Fibroblast of the aortic adventitia (primary cell): ENCODE data around the gene C10orf120. TPM values are rescaled to one million over a fixed set of nuclear protein-coding genes. Genes with fewer than 3 reads are reported as not detected.

Source experiments
- DNase-seq: peaks from one replicate; pipeline ENCODE4 v3.0.0-alpha.2; 2010; ENCODE audit warnings: low read depth
- H3K4me3 ChIP-seq: 2 replicates; pipeline ENCODE4 v1.5.1; 2011; ENCODE audit warnings: low read depth, mild to moderate bottlenecking, control low read depth, low read length, moderate library complexity
- CTCF ChIP-seq: IDR thresholded peaks from 2 replicates; pipeline ENCODE4 v1.5.1; 2011; ENCODE audit warnings: mild to moderate bottlenecking, low read length, control low read depth, inconsistent platforms; ENCODE audit not compliant: insufficient read depth
- total RNA-seq: library from RNA; depleted of rRNA; stranded (reverse); fragments of >200 nt; gene quantifications from 2 replicates; pipeline ENCODE4 v1.2.3, GENCODE V29; 2012; ENCODE audit warnings: low replicate concordance

C10orf120 gene
- total RNA-seq, 1 donor = not detected

- DNase-seq = no peak
- TF ChIP-seq CTCF = no peak
- H3K4me3 ChIP-seq = no peak overlapping the region
These were observed 7.9 kb upstream of the C10orf120 start for GRCh38 chr10:122707535-122707934.

- TF ChIP-seq CTCF = no peak
- DNase-seq = no peak
- H3K4me3 ChIP-seq = no peak overlapping the region
These were observed 7.3 kb upstream of the C10orf120 start for GRCh38 chr10:122706947-122707346.

GRCh38 chr10:122706467-122706866, 6.8 kb upstream of the C10orf120 start:
- no peak overlapping the region for H3K4me3 ChIP-seq

GRCh38 chr10:122703483-122704448, 4.1 kb upstream of the C10orf120 start:
- peak; percentile 62 for DNase-seq
- no peak overlapping the region for H3K4me3 ChIP-seq
- peak; percentile 84 for TF ChIP-seq CTCF

More at GRCh38 chr10:122706467-122706866, 6.8 kb upstream of the C10orf120 start:
- no peak for DNase-seq
- no peak for TF ChIP-seq CTCF

- no peak for TF ChIP-seq CTCF
- H3K4me3 ChIP-seq = no peak overlapping the region
- DNase-seq = no peak
These were observed 2.6 kb upstream of the C10orf120 start for GRCh38 chr10:122702275-122702674.

- TF ChIP-seq CTCF = no peak
- H3K4me3 ChIP-seq = no peak overlapping the region
These were observed 2.0 kb upstream of the C10orf120 start for GRCh38 chr10:122701652-122702051.

More at GRCh38 chr10:122701652-122702051, 2.0 kb upstream of the C10orf120 start:
- DNase-seq = no peak
